ENCODE data around the gene ELK4.

DNA sequence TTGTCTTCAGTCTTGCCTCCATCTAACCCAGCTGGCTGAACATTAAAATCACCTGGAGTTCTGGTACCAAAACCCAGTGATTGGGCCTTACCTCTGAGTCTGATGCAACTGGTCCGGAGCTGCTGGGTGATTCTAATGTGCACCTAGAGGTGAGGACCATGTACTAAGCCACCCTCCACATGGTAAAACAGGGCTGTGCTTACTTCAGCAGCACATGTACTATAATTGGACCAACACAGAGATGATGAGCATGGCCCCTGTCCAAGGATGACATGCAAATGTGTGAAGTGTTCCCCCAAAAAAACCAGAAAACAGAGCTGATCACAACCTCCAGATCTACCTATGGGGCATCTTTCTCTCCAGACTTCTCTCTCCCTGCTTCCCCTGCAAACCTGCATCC is 37.0 kb downstream of the ELK4 start:
- TF ChIP-seq, protein P1, sequence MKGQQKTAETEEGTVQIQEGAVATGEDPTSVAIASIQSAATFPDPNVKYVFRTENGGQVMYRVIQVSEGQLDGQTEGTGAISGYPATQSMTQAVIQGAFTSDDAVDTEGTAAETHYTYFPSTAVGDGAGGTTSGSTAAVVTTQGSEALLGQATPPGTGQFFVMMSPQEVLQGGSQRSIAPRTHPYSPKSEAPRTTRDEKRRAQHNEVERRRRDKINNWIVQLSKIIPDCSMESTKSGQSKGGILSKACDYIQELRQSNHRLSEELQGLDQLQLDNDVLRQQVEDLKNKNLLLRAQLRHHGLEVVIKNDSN (CRISPR knock-in tag; IDR thresholded peaks at IDR 0.05), result no peak
- TF ChIP-seq, protein P2, sequence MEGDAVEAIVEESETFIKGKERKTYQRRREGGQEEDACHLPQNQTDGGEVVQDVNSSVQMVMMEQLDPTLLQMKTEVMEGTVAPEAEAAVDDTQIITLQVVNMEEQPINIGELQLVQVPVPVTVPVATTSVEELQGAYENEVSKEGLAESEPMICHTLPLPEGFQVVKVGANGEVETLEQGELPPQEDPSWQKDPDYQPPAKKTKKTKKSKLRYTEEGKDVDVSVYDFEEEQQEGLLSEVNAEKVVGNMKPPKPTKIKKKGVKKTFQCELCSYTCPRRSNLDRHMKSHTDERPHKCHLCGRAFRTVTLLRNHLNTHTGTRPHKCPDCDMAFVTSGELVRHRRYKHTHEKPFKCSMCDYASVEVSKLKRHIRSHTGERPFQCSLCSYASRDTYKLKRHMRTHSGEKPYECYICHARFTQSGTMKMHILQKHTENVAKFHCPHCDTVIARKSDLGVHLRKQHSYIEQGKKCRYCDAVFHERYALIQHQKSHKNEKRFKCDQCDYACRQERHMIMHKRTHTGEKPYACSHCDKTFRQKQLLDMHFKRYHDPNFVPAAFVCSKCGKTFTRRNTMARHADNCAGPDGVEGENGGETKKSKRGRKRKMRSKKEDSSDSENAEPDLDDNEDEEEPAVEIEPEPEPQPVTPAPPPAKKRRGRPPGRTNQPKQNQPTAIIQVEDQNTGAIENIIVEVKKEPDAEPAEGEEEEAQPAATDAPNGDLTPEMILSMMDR (IDR thresholded peaks at IDR 0.05), result no peak
- TF ChIP-seq, protein P3, sequence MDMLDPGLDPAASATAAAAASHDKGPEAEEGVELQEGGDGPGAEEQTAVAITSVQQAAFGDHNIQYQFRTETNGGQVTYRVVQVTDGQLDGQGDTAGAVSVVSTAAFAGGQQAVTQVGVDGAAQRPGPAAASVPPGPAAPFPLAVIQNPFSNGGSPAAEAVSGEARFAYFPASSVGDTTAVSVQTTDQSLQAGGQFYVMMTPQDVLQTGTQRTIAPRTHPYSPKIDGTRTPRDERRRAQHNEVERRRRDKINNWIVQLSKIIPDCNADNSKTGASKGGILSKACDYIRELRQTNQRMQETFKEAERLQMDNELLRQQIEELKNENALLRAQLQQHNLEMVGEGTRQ (CRISPR knock-in tag; IDR thresholded peaks at IDR 0.05), result no peak
- TF ChIP-seq, protein P4, sequence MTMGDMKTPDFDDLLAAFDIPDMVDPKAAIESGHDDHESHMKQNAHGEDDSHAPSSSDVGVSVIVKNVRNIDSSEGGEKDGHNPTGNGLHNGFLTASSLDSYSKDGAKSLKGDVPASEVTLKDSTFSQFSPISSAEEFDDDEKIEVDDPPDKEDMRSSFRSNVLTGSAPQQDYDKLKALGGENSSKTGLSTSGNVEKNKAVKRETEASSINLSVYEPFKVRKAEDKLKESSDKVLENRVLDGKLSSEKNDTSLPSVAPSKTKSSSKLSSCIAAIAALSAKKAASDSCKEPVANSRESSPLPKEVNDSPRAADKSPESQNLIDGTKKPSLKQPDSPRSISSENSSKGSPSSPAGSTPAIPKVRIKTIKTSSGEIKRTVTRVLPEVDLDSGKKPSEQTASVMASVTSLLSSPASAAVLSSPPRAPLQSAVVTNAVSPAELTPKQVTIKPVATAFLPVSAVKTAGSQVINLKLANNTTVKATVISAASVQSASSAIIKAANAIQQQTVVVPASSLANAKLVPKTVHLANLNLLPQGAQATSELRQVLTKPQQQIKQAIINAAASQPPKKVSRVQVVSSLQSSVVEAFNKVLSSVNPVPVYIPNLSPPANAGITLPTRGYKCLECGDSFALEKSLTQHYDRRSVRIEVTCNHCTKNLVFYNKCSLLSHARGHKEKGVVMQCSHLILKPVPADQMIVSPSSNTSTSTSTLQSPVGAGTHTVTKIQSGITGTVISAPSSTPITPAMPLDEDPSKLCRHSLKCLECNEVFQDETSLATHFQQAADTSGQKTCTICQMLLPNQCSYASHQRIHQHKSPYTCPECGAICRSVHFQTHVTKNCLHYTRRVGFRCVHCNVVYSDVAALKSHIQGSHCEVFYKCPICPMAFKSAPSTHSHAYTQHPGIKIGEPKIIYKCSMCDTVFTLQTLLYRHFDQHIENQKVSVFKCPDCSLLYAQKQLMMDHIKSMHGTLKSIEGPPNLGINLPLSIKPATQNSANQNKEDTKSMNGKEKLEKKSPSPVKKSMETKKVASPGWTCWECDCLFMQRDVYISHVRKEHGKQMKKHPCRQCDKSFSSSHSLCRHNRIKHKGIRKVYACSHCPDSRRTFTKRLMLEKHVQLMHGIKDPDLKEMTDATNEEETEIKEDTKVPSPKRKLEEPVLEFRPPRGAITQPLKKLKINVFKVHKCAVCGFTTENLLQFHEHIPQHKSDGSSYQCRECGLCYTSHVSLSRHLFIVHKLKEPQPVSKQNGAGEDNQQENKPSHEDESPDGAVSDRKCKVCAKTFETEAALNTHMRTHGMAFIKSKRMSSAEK (CRISPR knock-in tag; IDR thresholded peaks at IDR 0.05; ENCODE audit: borderline replicate concordance), result no peak
- no peak for TF ChIP-seq ZNF138 (CRISPR knock-in tag; conservative IDR thresholded peaks at IDR 0.05)
- no peak for TF ChIP-seq FOXP1 (CRISPR knock-in tag; IDR thresholded peaks at IDR 0.05; ENCODE audit: borderline replicate concordance)
- TF ChIP-seq NFYB (CRISPR knock-in tag; conservative IDR thresholded peaks at IDR 0.05; ENCODE audit: low read depth), result no peak
- no peak for TF ChIP-seq HMGXB4 (CRISPR knock-in tag; IDR thresholded peaks at IDR 0.05)
- TF ChIP-seq CREB1 (CRISPR knock-in tag; IDR thresholded peaks at IDR 0.05), result no peak
- TF ChIP-seq, protein P5, sequence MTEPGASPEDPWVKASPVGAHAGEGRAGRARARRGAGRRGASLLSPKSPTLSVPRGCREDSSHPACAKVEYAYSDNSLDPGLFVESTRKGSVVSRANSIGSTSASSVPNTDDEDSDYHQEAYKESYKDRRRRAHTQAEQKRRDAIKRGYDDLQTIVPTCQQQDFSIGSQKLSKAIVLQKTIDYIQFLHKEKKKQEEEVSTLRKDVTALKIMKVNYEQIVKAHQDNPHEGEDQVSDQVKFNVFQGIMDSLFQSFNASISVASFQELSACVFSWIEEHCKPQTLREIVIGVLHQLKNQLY (CRISPR knock-in tag; IDR thresholded peaks at IDR 0.05), result no peak

Measured in WTC11 (cell line).